CD4-positive, alpha-beta T cell (primary cell): Measurements from ENCODE around the gene COL4A2. TPM values are rescaled to one million over a fixed set of nuclear protein-coding genes. Genes with fewer than 3 reads are reported as not detected.

Source experiments
- ATAC-seq: fragments of 200-7000 bp; cut with Tn5 transposase; one replicate; pipeline ENCODE4 v1.10.0; 2022; ENCODE audit warnings: mild to moderate bottlenecking; ENCODE audit not compliant: poor library complexity
- CTCF ChIA-PET: fragments of 350-600 bp; sonication (Branson Sonifier 250); formaldehyde crosslinking; loops from one replicate; lab custom pipeline; 2021; ENCODE audit warnings: antibody characterized with exemption, inconsistent platforms; lab: Charles Lee
- POLR2A ChIA-PET: fragments of 350-600 bp; sonication (Branson Sonifier 250); formaldehyde crosslinking; loops from one replicate; lab custom pipeline; 2021; ENCODE audit warnings: antibody characterized with exemption, inconsistent platforms; lab: Charles Lee
- DNase-seq, 14 experiments: peaks; one replicate each; pipeline ENCODE4 v3.0.0-alpha.2; 2013 to 2020; ENCODE audit warnings: mixed read lengths in 2 of 14
- H3K27ac ChIP-seq, 2 donors: one replicate each; pipeline versions ENCODE4 v1.5.1 to v1.7.0; 2013; ENCODE audit warnings: low read length in 2 of 2, low read depth in 1 of 2, mild to moderate bottlenecking in 1 of 2
- H3K27me3 ChIP-seq, 2 experiments: 1 replicate in 1 of 2; 2 replicates in 1 of 2; pipeline versions ENCODE4 v1.6.1 to v1.7.0; 2013; ENCODE audit warnings: low read length in 2 of 2, control low read depth in 1 of 2, mild to moderate bottlenecking in 1 of 2, moderate library complexity in 1 of 2; ENCODE audit not compliant: insufficient read depth in 2 of 2, control insufficient read depth in 1 of 2
- H3K36me3 ChIP-seq: one replicate; pipeline ENCODE4 v1.6.1; 2013; ENCODE audit warnings: low read length, control low read depth; ENCODE audit not compliant: insufficient read depth
- H3K4me1 ChIP-seq: one replicate; pipeline ENCODE4 v1.6.1; 2013; ENCODE audit warnings: low read length, control low read depth; ENCODE audit not compliant: insufficient read depth
- H3K4me3 ChIP-seq: one replicate; pipeline ENCODE4 v1.5.1; 2013; ENCODE audit warnings: mild to moderate bottlenecking, low read length, moderate library complexity
- H3K9me3 ChIP-seq, 2 experiments: 1 replicate in 1 of 2; 2 replicates in 1 of 2; pipeline versions ENCODE4 v1.6.1 to v1.7.0; 2013; ENCODE audit warnings: low read length in 2 of 2, mild to moderate bottlenecking in 2 of 2, control low read depth in 1 of 2, moderate library complexity in 1 of 2; ENCODE audit not compliant: control insufficient read depth in 1 of 2, insufficient read depth in 1 of 2
- H3K27ac Mint-ChIP-seq: one replicate; pipeline ENCODE4 v1.8.0; 2020; ENCODE audit warnings: mixed read lengths
- H3K27me3 Mint-ChIP-seq: one replicate; pipeline ENCODE4 v1.8.0; 2021; ENCODE audit warnings: mixed read lengths
- H3K36me3 Mint-ChIP-seq: one replicate; pipeline ENCODE4 v1.8.0; 2021; ENCODE audit warnings: low read depth, mixed read lengths
- H3K4me1 Mint-ChIP-seq: one replicate; pipeline ENCODE4 v1.8.0; 2021; ENCODE audit warnings: low read depth, mixed read lengths
- H3K4me3 Mint-ChIP-seq: one replicate; pipeline ENCODE4 v1.8.0; 2020; ENCODE audit warnings: mild to moderate bottlenecking, mixed read lengths
- H3K9me3 Mint-ChIP-seq: one replicate; pipeline ENCODE4 v1.8.0; 2020; ENCODE audit warnings: mixed read lengths
- intact Hi-C, 2 experiments: fragments of 100-400 bp; cut with DNase I in 1 of 2; cut with micrococcal nuclease in 1 of 2; formaldehyde crosslinking; loops; one replicate each; pipeline versions ENCODE4 v1.15.1 to v1.9.0; 2023 to 2025; cut with DNase I, micrococcal nuclease
- total RNA-seq, 174 experiments: library from RNA in 2 of 174; stranded (reverse) in 2 of 174; gene quantifications; one replicate each; pipeline ENCODE4 v1.2.3 and lab custom pipeline; 2021 to 2026
- TF ChIP-seq, protein P1 (sequence below): fragments of 200-600 bp; IDR thresholded peaks from one replicate; pipeline ENCODE4 v1.8.0; 2022; ENCODE audit warnings: antibody characterized with exemption, mild to moderate bottlenecking

The COL4A2 gene
- total RNA-seq, 2 experiments from 2014 or later: not detected

- no peak overlapping the region for H3K27ac Mint-ChIP-seq
- H3K4me3 Mint-ChIP-seq: no peak overlapping the region
- peaks cover 85% of the 10 kb centered on the region for H3K27me3 Mint-ChIP-seq
- Histone ChIP-seq H3K36me3 (no peaks in the 10 kb centered on the region), H3K27me3 (peaks cover 18% of the 10 kb centered on the region in 2 experiments), H3K4me1 (no peaks in the 10 kb centered on the region), H3K9me3 (no peaks in the 10 kb centered on the region), H3K4me3 (no peak overlapping the region), H3K27ac (no peak overlapping the region)
- CTCF ChIA-PET: no interaction called here
- no peaks in the 10 kb centered on the region for H3K4me1 Mint-ChIP-seq
- intact Hi-C loops: no loop called here
- no peaks in the 10 kb centered on the region for H3K9me3 Mint-ChIP-seq
- H3K36me3 Mint-ChIP-seq: no peaks in the 10 kb centered on the region
- POLR2A ChIA-PET: no interaction called here
- ATAC-seq (no peak), DNase-seq (no peak)
- TF ChIP-seq, protein P1, sequence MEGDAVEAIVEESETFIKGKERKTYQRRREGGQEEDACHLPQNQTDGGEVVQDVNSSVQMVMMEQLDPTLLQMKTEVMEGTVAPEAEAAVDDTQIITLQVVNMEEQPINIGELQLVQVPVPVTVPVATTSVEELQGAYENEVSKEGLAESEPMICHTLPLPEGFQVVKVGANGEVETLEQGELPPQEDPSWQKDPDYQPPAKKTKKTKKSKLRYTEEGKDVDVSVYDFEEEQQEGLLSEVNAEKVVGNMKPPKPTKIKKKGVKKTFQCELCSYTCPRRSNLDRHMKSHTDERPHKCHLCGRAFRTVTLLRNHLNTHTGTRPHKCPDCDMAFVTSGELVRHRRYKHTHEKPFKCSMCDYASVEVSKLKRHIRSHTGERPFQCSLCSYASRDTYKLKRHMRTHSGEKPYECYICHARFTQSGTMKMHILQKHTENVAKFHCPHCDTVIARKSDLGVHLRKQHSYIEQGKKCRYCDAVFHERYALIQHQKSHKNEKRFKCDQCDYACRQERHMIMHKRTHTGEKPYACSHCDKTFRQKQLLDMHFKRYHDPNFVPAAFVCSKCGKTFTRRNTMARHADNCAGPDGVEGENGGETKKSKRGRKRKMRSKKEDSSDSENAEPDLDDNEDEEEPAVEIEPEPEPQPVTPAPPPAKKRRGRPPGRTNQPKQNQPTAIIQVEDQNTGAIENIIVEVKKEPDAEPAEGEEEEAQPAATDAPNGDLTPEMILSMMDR: no peak
These were observed 89.4 kb downstream of the COL4A2 start for GRCh38 chr13:110396476-110396875.

GRCh38 chr13:110396913-110397381, 89.9 kb downstream of the COL4A2 start:
- ATAC-seq (no peak), DNase-seq (no peak)
- no peaks in the 10 kb centered on the region for H3K36me3 Mint-ChIP-seq
- H3K9me3 ChIP-seq: no peaks in the 10 kb centered on the region
- H3K27ac Mint-ChIP-seq: no peak overlapping the region
- no peaks in the 10 kb centered on the region for H3K36me3 ChIP-seq
- H3K4me1 Mint-ChIP-seq: no peaks in the 10 kb centered on the region
- POLR2A ChIA-PET: no interaction called here
- H3K27ac ChIP-seq: no peak overlapping the region
- H3K4me1 ChIP-seq: no peaks in the 10 kb centered on the region
- TF ChIP-seq, protein P1: no peak
- CTCF ChIA-PET: no interaction called here
- no peak overlapping the region for H3K4me3 Mint-ChIP-seq
- H3K27me3 ChIP-seq: peaks cover 14 to 18% of the 10 kb centered on the region in 2 experiments
- peaks cover 85% of the 10 kb centered on the region for H3K27me3 Mint-ChIP-seq
- no peaks in the 10 kb centered on the region for H3K9me3 Mint-ChIP-seq
- H3K4me3 ChIP-seq: no peak overlapping the region
- intact Hi-C loops: no loop called here

DNA sequence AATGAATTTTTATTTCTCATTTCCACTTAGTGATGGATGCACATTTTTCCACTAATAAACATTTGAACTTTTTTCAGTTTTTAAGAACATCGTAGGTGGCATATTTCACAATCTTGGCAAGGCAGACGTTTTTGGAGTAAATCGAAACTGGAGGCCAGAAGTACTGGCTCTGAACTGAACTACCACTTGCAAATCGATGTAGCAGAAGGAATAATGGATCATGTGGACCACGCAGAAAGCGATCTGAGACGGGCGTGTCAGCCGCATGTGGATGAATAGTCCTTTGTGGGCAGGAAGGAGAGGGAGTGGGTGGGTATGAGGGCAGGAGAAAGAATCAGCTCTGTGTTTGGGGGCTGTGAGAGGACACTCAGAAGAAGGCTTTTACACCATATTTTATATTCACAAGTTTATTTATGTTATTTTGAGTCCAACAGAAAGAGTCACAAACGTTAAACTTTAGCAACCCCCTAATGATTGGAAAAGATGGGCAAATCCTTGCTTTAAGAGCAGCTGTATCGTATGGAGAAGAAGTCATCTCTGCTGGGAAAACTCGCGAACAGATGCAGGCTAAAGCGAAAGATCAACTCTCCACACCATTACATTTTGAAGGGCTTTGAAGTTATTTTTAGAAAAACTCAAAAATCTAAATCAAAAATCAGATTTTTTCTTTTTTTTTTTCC, 90.5 kb downstream of the COL4A2 start:
- Mint-ChIP-seq H3K27me3 (peaks cover 85% of the 10 kb centered on the region), H3K36me3 (no peaks in the 10 kb centered on the region), H3K9me3 (no peaks in the 10 kb centered on the region), H3K4me1 (no peaks in the 10 kb centered on the region), H3K27ac (no peak overlapping the region), H3K4me3 (no peak overlapping the region)
- TF ChIP-seq, protein P1: no peak
- Histone ChIP-seq H3K27me3 (peaks cover 8 to 18% of the 10 kb centered on the region in 2 experiments), H3K36me3 (no peaks in the 10 kb centered on the region), H3K4me3 (no peak overlapping the region), H3K9me3 (peaks cover 0 to 2% of the 10 kb centered on the region in 2 experiments), H3K4me1 (no peaks in the 10 kb centered on the region), H3K27ac (no peak overlapping the region)
- ATAC-seq (no peak), DNase-seq (no peak)
- intact Hi-C loops: no loop called here
- ChIA-PET CTCF (no interaction called here), POLR2A (no interaction called here)
